ENCODE data around the gene CKS1B.

The CKS1B gene

DNA sequence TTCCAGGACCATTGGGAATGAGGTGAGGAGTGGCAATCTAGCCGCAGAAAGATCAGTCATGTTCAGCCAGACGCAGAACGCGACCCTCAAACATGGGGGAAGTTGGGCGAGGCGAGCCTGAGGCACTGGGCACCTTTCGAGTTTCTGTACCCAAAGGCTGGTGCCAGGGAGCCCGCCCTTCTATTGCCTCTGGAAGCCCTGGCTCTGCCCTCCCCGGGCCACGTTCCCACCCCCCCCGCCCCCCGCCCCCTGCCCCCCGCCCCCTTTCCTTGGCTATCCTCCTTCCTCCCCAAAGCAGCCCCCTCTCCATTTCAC is 25.9 kb downstream of the CKS1B start:
- TF ChIP-seq, protein P1, sequence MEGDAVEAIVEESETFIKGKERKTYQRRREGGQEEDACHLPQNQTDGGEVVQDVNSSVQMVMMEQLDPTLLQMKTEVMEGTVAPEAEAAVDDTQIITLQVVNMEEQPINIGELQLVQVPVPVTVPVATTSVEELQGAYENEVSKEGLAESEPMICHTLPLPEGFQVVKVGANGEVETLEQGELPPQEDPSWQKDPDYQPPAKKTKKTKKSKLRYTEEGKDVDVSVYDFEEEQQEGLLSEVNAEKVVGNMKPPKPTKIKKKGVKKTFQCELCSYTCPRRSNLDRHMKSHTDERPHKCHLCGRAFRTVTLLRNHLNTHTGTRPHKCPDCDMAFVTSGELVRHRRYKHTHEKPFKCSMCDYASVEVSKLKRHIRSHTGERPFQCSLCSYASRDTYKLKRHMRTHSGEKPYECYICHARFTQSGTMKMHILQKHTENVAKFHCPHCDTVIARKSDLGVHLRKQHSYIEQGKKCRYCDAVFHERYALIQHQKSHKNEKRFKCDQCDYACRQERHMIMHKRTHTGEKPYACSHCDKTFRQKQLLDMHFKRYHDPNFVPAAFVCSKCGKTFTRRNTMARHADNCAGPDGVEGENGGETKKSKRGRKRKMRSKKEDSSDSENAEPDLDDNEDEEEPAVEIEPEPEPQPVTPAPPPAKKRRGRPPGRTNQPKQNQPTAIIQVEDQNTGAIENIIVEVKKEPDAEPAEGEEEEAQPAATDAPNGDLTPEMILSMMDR (conservative IDR thresholded peaks at IDR 0.05; ENCODE audit: low read depth, low read length): no peak
- peaks cover 27% of the 10 kb centered on the region for H3K79me2 ChIP-seq (ENCODE audit: insufficient read depth, low read depth)
- no peaks in the 10 kb centered on the region for H3K36me3 ChIP-seq (ENCODE audit: insufficient read depth)
- H4K20me1 ChIP-seq (ENCODE audit: insufficient read depth): no peaks in the 10 kb centered on the region
- peak overlapping the region; percentile 27; the same call in 1 of the 2 replicates for H2AFZ ChIP-seq (ENCODE audit: low read depth)
- H3K27me3 ChIP-seq (ENCODE audit: insufficient read depth, low read depth): no peaks in the 10 kb centered on the region
- peak overlapping the region; percentile 77 for H3K4me2 ChIP-seq
- H3K4me3 ChIP-seq (IDR thresholded peaks at IDR 0.05; ENCODE audit: insufficient read depth, low read depth, low read length): peak overlapping the region; percentile 99
- peak overlapping the region; percentile 91 for H3K27ac ChIP-seq
- H3K9ac ChIP-seq: peak overlapping the region; percentile 84
- H3K4me1 ChIP-seq (ENCODE audit: low read depth, poor library complexity, severe bottlenecking): peaks cover 51% of the 10 kb centered on the region

DNA sequence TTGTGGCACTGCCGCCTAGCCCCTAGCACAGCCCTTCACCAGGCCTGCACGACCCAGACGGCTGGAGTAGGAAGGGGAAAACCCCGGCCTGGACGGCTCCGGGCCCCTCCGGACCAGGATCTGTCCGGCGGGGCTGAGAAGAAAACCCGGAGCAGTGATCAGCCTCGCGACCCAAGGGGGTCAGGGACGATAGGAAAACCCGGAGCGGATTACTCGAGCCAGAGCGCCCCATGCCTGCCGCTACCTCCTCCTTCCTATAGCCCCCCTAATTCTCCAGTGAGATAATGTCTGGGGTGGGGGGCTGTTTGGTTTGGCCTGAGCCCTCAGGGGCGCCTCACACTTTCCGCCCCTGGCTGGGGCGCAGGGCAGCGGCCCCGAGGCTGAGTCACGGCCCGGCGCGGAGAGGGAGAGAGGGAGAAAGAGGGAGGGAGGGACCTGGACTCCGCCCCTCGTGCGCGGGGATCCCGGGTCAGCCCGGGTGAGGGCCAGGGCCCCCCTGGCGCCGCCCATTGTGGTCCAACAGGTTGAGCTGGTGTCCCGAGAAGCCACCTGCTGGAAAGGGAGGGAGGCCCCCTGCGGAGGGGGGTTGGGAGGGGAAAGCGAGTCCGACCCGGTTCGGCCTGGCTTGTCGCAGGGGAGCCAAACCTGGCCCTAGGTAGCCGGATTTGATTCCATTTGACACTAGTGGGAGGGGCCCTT is 26.4 kb downstream of the CKS1B start:
- H3K4me3 ChIP-seq (IDR thresholded peaks at IDR 0.05; ENCODE audit: insufficient read depth, low read depth, low read length): peak overlapping the region; percentile 99

DNA sequence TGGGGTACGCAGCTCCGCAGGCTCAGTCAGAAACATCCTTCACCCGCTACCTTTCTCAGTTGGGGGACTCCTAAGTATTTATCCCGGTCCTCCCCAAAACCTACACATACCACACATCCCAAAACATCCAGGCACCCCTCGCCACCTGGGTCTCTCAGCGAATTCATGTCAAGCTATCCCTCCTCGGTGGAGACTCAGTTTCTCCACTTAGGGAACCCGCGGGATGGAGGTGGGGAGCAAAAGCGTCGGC is 26.9 kb downstream of the CKS1B start:
- TF ChIP-seq, protein P1 (conservative IDR thresholded peaks at IDR 0.05; ENCODE audit: low read depth, low read length): no peak
- Histone ChIP-seq H2AFZ (ENCODE audit: low read depth) (peak overlapping the region; percentile 62), H3K4me3 (IDR thresholded peaks at IDR 0.05; ENCODE audit: insufficient read depth, low read depth, low read length) (peak overlapping the region; percentile 99), H3K9ac (peak overlapping the region; percentile 84), H4K20me1 (ENCODE audit: insufficient read depth) (no peaks in the 10 kb centered on the region), H3K27me3 (ENCODE audit: insufficient read depth, low read depth) (no peaks in the 10 kb centered on the region), H3K4me1 (ENCODE audit: low read depth, poor library complexity, severe bottlenecking) (peaks cover 51% of the 10 kb centered on the region), H3K27ac (peak overlapping the region; percentile 91), H3K4me2 (peak overlapping the region; percentile 41), H3K79me2 (ENCODE audit: insufficient read depth, low read depth) (peaks cover 37% of the 10 kb centered on the region), H3K36me3 (ENCODE audit: insufficient read depth) (no peaks in the 10 kb centered on the region)

More for the DNA sequence above, 26.4 kb downstream of the CKS1B start:
- Histone ChIP-seq H3K4me2 (peak overlapping the region; percentile 41), H3K27ac (peak overlapping the region; percentile 91), H3K27me3 (ENCODE audit: insufficient read depth, low read depth) (no peaks in the 10 kb centered on the region), H4K20me1 (ENCODE audit: insufficient read depth) (no peaks in the 10 kb centered on the region), H3K4me1 (ENCODE audit: low read depth, poor library complexity, severe bottlenecking) (peaks cover 51% of the 10 kb centered on the region), H3K36me3 (ENCODE audit: insufficient read depth) (no peaks in the 10 kb centered on the region), H3K9ac (peak overlapping the region; percentile 84), H3K79me2 (ENCODE audit: insufficient read depth, low read depth) (peaks cover 33% of the 10 kb centered on the region), H2AFZ (ENCODE audit: low read depth) (peak overlapping the region; percentile 62)
- TF ChIP-seq, protein P1 (conservative IDR thresholded peaks at IDR 0.05; ENCODE audit: low read depth, low read length): no peak

DNA sequence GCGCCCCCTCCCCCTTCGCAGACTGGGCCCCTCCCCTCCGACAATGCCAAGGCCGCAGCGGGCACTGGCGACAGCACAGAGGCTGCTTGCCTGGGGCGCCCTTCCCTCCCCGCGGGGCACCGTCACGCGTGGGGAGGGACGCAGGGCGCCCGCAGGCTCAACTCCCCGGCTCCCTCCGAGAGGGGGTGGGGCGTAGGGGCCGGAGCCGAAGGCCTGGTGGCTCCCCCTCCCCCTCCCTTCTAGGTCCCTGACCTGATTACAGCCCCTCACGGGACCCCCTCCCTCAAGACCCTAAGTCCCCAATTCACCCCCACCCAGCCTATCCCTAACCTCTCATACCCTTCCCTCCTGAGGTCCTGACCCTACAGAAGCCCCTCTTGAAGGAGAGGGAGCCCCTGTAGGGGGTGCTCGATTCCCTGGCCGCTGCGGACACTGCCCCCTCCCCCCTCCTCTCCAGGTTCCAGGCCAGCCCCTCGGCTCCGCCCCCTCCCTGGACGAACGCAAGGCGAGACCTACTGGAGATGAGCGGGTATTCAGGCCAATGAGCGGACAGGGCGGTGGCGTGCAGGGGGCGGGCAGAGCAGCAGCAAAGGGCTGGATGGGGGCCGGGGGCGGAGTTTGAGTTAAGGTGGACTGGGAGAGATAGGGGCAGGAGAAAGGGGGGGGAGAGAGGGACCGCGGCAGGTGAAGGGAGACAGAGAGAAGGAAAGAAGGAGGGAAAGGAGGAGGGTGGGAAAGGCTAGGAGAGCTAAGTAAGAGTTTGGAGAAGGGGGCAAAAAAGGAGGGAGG is 27.4 kb downstream of the CKS1B start:
- Histone ChIP-seq H3K27me3 (ENCODE audit: insufficient read depth, low read depth) (no peaks in the 10 kb centered on the region), H3K4me2 (peak overlapping the region; percentile 41), H3K27ac (peak overlapping the region; percentile 91), H2AFZ (ENCODE audit: low read depth) (peak overlapping the region; percentile 62; the same call in 1 of the 2 replicates), H3K36me3 (ENCODE audit: insufficient read depth) (no peaks in the 10 kb centered on the region), H4K20me1 (ENCODE audit: insufficient read depth) (no peaks in the 10 kb centered on the region), H3K4me3 (IDR thresholded peaks at IDR 0.05; ENCODE audit: insufficient read depth, low read depth, low read length) (peak overlapping the region; percentile 99), H3K79me2 (ENCODE audit: insufficient read depth, low read depth) (peaks cover 42% of the 10 kb centered on the region), H3K4me1 (ENCODE audit: low read depth, poor library complexity, severe bottlenecking) (peaks cover 56% of the 10 kb centered on the region), H3K9ac (peak overlapping the region; percentile 84)
- TF ChIP-seq, protein P1 (conservative IDR thresholded peaks at IDR 0.05; ENCODE audit: low read depth, low read length): peak; percentile 61

All from KMS-11 (cell line).